SW480 (cell line): ENCODE measurements around the gene TMPRSS7.

Experiments used
- DNase-seq: peaks from one replicate; pipeline ENCODE4 v3.0.0-alpha.2; 2016; ENCODE audit warnings: low spot score

Gene TMPRSS7

GRCh38 chr3:112128843-112129727, 94.5 kb downstream of the TMPRSS7 start:
- no peak for DNase-seq

GRCh38 chr3:112129925-112130637, 95.5 kb downstream of the TMPRSS7 start:
- no peak for DNase-seq

DNA sequence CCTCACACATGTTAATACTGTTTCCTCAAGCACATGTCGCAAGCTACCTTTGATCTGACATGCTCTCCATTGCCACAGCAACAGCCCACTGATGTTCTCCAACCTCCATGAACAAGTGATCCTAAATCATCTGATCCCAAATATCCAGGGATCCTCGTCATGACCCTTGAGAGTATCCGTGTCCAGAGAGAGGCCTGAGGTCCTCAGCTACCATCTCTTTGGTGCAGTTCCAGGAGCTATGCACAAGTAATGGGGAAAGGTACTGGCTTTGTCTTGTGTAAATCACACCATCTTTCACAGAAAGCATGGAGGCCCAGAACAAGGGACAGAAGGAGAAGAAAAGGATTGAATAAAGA, 96.1 kb downstream of the TMPRSS7 start:
- no peak for DNase-seq
